NT2/D1 (cell line): Measurements from ENCODE around the gene LGALS7.
"Not testable (repeated sequence)": the region's sequence is repeated elsewhere in the genome, so short reads cannot be mapped to it uniquely, and the experiment has no call there.

Source experiments
- DNase-seq: peaks from one replicate; pipeline ENCODE4 v3.0.0-alpha.2; 2011; ENCODE audit warnings: low read depth, low spot score
- H3K27me3 ChIP-seq: 2 replicates; pipeline ENCODE4 v1.6.0; 2011; ENCODE audit warnings: mild to moderate bottlenecking; ENCODE audit not compliant: insufficient read length, insufficient read depth
- H3K36me3 ChIP-seq: 2 replicates; pipeline ENCODE4 v1.6.1; 2011; ENCODE audit warnings: mild to moderate bottlenecking, low read length, mixed read lengths; ENCODE audit not compliant: insufficient read depth, insufficient read length
- H3K4me1 ChIP-seq: 2 replicates; pipeline ENCODE4 v1.5.1; 2011; ENCODE audit not compliant: insufficient read depth, insufficient read length
- H3K4me3 ChIP-seq: 2 replicates; pipeline ENCODE4 v1.5.1; 2011; ENCODE audit warnings: low read depth; ENCODE audit not compliant: insufficient read length
- H3K9ac ChIP-seq: 2 replicates; pipeline ENCODE4 v1.6.0; 2011; ENCODE audit warnings: low read depth; ENCODE audit not compliant: insufficient read length
- H3K9me3 ChIP-seq: 2 replicates; pipeline ENCODE4 v1.5.1; 2011; ENCODE audit warnings: mild to moderate bottlenecking, low read length; ENCODE audit not compliant: insufficient read depth
- SUZ12 ChIP-seq: IDR thresholded peaks from 2 replicates; pipeline ENCODE4 v1.6.1; 2011; ENCODE audit not compliant: insufficient read length, insufficient read depth; ENCODE audit errors: extremely low read depth
- YY1 ChIP-seq: IDR thresholded peaks from 2 replicates; pipeline ENCODE4 v1.6.1; 2011; ENCODE audit not compliant: insufficient read length, insufficient read depth
- ZNF274 ChIP-seq: IDR thresholded peaks from 2 replicates; pipeline ENCODE4 v1.6.1; 2011; ENCODE audit warnings: mild to moderate bottlenecking, low read depth, low read length

LGALS7 gene

DNA sequence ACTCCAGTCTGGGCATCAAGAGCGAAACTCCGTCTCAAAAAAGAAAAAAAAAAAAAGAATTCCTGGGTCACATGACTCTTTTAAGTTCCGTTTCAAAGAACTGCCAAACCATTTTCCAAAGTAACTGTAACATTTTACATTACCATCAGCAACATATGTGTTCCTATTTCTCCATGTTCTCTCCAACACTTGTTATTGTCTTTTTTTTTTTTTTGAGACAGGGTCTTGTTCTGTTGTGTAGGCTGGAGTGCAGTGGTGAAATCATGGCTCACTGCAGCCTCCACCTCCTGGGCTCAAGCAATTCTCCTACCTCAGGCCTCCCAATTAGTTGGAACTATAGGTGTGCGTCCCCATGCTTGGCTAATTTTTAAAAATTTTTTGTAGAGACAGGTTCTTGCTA lies 22.2 kb upstream of the LGALS7 start:
- Histone ChIP-seq H3K27me3 (no peaks in the 10 kb centered on the region), H3K4me3 (no peak overlapping the region), H3K9me3 (peaks cover 6% of the 10 kb centered on the region; the same call in 1 of the 2 replicates), H3K9ac (no peak overlapping the region), H3K4me1 (no peaks in the 10 kb centered on the region), H3K36me3 (no peaks in the 10 kb centered on the region)
- no peak for DNase-seq
- TF ChIP-seq YY1 (no peak), SUZ12 (no peak), ZNF274 (no peak)

- TF ChIP-seq ZNF274 (no peak), YY1 (no peak)
- Histone ChIP-seq H3K9me3 (peaks cover under 1% of the 10 kb centered on the region; the same call in 1 of the 2 replicates), H3K4me3 (no peak overlapping the region), H3K9ac (no peak overlapping the region), H3K36me3 (no peaks in the 10 kb centered on the region), H3K4me1 (no peaks in the 10 kb centered on the region), H3K27me3 (no peaks in the 10 kb centered on the region)
- DNase-seq, result no peak
Measured at GRCh38 chr19:38793671-38794070, 20.4 kb upstream of the LGALS7 start.

DNA sequence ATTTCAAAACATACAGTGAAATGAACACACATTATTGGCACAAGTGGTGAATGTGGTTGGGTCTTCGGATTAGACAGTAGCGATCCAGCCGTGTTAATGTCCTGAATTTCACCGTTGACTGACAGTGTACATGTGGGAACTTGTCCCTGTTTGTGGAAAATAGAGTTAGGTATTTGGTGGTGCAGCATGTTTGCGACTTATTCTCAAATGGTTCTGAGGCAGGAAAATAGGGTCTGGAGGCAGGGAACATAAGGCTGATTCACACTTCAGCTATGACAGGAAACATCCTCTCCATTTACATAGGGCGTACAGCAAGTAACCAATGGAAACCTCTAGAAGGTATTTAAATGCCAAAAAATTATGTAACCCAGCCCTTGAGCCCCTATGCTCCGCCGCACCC lies 19.9 kb upstream of the LGALS7 start:
- Histone ChIP-seq H3K4me1 (no peaks in the 10 kb centered on the region), H3K36me3 (no peaks in the 10 kb centered on the region), H3K9me3 (no peaks in the 10 kb centered on the region), H3K27me3 (no peaks in the 10 kb centered on the region), H3K4me3 (no peak overlapping the region), H3K9ac (no peak overlapping the region)
- no peak for TF ChIP-seq SUZ12
- no peak for DNase-seq

- Histone ChIP-seq H3K4me3 (no peak overlapping the region), H3K4me1 (no peaks in the 10 kb centered on the region), H3K36me3 (no peaks in the 10 kb centered on the region), H3K9me3 (no peaks in the 10 kb centered on the region), H3K27me3 (no peaks in the 10 kb centered on the region), H3K9ac (no peak overlapping the region)
- no peak for DNase-seq
- TF ChIP-seq ZNF274, result no peak
Measured at GRCh38 chr19:38792250-38793111, 19.2 kb upstream of the LGALS7 start.

DNA sequence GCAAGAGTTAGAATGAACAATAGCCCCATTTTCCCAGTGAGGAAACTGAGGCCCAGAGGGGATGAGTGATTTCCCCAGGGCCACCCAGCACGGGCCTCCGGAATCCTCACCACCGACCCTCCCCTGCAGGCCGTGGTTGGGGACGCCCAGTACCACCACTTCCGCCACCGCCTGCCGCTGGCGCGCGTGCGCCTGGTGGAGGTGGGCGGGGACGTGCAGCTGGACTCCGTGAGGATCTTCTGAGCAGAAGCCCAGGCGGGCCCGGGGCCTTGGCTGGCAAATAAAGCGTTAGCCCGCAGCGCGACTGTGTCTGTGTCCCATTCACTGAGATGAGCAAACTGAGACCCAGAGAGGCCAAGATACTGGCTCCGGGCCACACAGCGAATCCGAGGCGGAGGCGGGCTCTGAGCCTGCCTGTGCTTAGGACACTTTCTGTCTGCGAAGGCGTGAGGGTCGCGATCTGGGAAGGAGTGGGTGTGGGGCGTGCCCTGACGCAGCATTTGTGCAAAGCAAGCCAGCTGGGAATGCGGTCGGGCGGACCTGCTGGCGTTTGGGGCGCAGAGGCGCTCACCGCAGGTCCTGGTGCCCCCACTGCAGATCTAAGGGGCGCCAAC lies 18.2 kb upstream of the LGALS7 start:
- not testable (repeated sequence) for H3K36me3 ChIP-seq, DNase-seq, H3K9ac ChIP-seq

GRCh38 chr19:38790507-38791403 lies 17.4 kb upstream of the LGALS7 start:
- H3K9ac ChIP-seq, result not testable (repeated sequence)

More for the DNA sequence above, 18.2 kb upstream of the LGALS7 start:
- H3K27me3 ChIP-seq, H3K9me3 ChIP-seq, H3K4me3 ChIP-seq, H3K4me1 ChIP-seq: not testable (repeated sequence)

GRCh38 chr19:38788478-38789243 lies 15.3 kb upstream of the LGALS7 start, which contains the start of gene LGALS7B:
Gene LGALS7B, plus strand, starts transcription at chr19:38789200. Its CDS starts 27 bp downstream, at chr19:38789227.
- no peak for TF ChIP-seq SUZ12
- Histone ChIP-seq H3K4me3 (no peak within 1 kb of the TSS), H3K27me3 (no peaks in the 10 kb centered on the region), H3K9ac (no peak within 1 kb of the TSS), H3K9me3 (no peaks in the 10 kb centered on the region), H3K4me1 (no peaks in the 10 kb centered on the region), H3K36me3 (no peaks in the 10 kb centered on the region)
- no peak for DNase-seq

More at GRCh38 chr19:38790507-38791403, 17.4 kb upstream of the LGALS7 start:
- H3K4me3 ChIP-seq, H3K4me1 ChIP-seq, H3K9me3 ChIP-seq, H3K36me3 ChIP-seq, DNase-seq, H3K27me3 ChIP-seq: not testable (repeated sequence)
